HEK293 (cell line): ENCODE results near the gene SCYL1.

Source experiments
- CTCF ChIA-PET: fragments of 350-600 bp; formaldehyde crosslinking; extraction: SDS; loops from one replicate; lab custom pipeline; 2021; ENCODE audit warnings: antibody characterized with exemption; lab: Yijun Ruan, JAX
- POLR2A ChIA-PET: fragments of 300-600 bp; formaldehyde crosslinking; extraction: SDS; loops from one replicate; lab custom pipeline; 2020; ENCODE audit warnings: antibody characterized with exemption, inconsistent platforms; lab: Yijun Ruan, JAX
- H3K27ac ChIP-seq: fragments of 200-500 bp; sonication (Bioruptor generic); 2 replicates; pipeline ENCODE4 v1.5.1; 2014; ENCODE audit warnings: low read depth, low read length, control low read depth, inconsistent platforms; ENCODE audit errors: extremely low read depth
- H3K36me3 ChIP-seq, 2 experiments: fragments of 200-500 bp in 1 of 2; sonication (Bioruptor generic) in 1 of 2; 1 replicate in 1 of 2; 2 replicates in 1 of 2; pipeline ENCODE4 v1.5.1; 2014 to 2017; ENCODE audit warnings: inconsistent platforms in 2 of 2, low read length in 2 of 2; ENCODE audit not compliant: control insufficient read depth in 2 of 2, insufficient read depth in 1 of 2
- H3K4me1 ChIP-seq: fragments of 200-500 bp; sonication (Bioruptor generic); 2 replicates; pipeline ENCODE4 v1.5.1; 2014; ENCODE audit warnings: mild to moderate bottlenecking, low read length, inconsistent platforms; ENCODE audit not compliant: control insufficient read depth, insufficient read depth
- H3K4me3 ChIP-seq: 2 replicates; pipeline ENCODE4 v1.5.1; 2011; ENCODE audit warnings: low read depth, mild to moderate bottlenecking, control low read depth, low read length, moderate library complexity
- H3K9me3 ChIP-seq: fragments of 200-500 bp; sonication (Bioruptor generic); 2 replicates; pipeline ENCODE4 v1.5.1; 2014; ENCODE audit warnings: low read depth, low read length, inconsistent platforms; ENCODE audit not compliant: control insufficient read depth, insufficient read depth
- GLI4 ChIP-seq: fragments of 450-650 bp; formaldehyde crosslinking; IDR thresholded peaks from 2 replicates; pipeline ENCODE4 v1.5.1; 2016; ENCODE audit warnings: missing biosample characterization, missing genetic modification characterization
- GLIS1 ChIP-seq: fragments of 450-650 bp; formaldehyde crosslinking; IDR thresholded peaks from 2 replicates; pipeline ENCODE4 v1.5.1; 2016; ENCODE audit warnings: missing biosample characterization, missing genetic modification characterization
- GLIS2 ChIP-seq: fragments of 450-650 bp; formaldehyde crosslinking; IDR thresholded peaks from 2 replicates; pipeline ENCODE4 v1.5.1; 2016; ENCODE audit warnings: missing biosample characterization, missing genetic modification characterization
- KLF1 ChIP-seq: fragments of 450-650 bp; formaldehyde crosslinking; IDR thresholded peaks from 2 replicates; pipeline ENCODE4 v1.5.1; 2016; ENCODE audit warnings: missing biosample characterization, missing genetic modification characterization
- KLF17 ChIP-seq: fragments of 450-650 bp; formaldehyde crosslinking; IDR thresholded peaks from 2 replicates; pipeline ENCODE4 v1.5.1; 2016; ENCODE audit warnings: missing biosample characterization, missing genetic modification characterization
- OSR2 ChIP-seq: fragments of 450-650 bp; formaldehyde crosslinking; IDR thresholded peaks from 2 replicates; pipeline ENCODE4 v1.5.1; 2016; ENCODE audit warnings: missing biosample characterization, missing genetic modification characterization
- PRDM10 ChIP-seq: fragments of 450-650 bp; formaldehyde crosslinking; IDR thresholded peaks from 2 replicates; pipeline ENCODE4 v1.5.1; 2016; ENCODE audit warnings: missing biosample characterization, missing genetic modification characterization
- ZBTB8A ChIP-seq: fragments of 450-650 bp; formaldehyde crosslinking; IDR thresholded peaks from 2 replicates; pipeline ENCODE4 v1.5.1; 2016; ENCODE audit warnings: missing biosample characterization, missing genetic modification characterization
- ZFHX2 ChIP-seq: fragments of 450-650 bp; formaldehyde crosslinking; conservative IDR thresholded peaks from 2 replicates; pipeline ENCODE4 v1.5.1; 2016; ENCODE audit warnings: missing biosample characterization, missing genetic modification characterization
- ZIC2 ChIP-seq: fragments of 450-650 bp; formaldehyde crosslinking; IDR thresholded peaks from 2 replicates; pipeline ENCODE4 v1.5.1; 2016; ENCODE audit warnings: missing biosample characterization, missing genetic modification characterization
- ZNF175 ChIP-seq: fragments of 450-650 bp; formaldehyde crosslinking; IDR thresholded peaks from 2 replicates; pipeline ENCODE4 v1.5.1; 2016; ENCODE audit warnings: missing biosample characterization, missing genetic modification characterization
- ZNF19 ChIP-seq: fragments of 450-650 bp; formaldehyde crosslinking; IDR thresholded peaks from 2 replicates; pipeline ENCODE4; 2016; ENCODE audit warnings: missing biosample characterization, missing genetic modification characterization, low read depth
- ZNF223 ChIP-seq: fragments of 450-650 bp; formaldehyde crosslinking; IDR thresholded peaks from 2 replicates; pipeline ENCODE4 v1.5.1; 2016; ENCODE audit warnings: missing biosample characterization, missing genetic modification characterization
- ZNF280D ChIP-seq: fragments of 450-650 bp; formaldehyde crosslinking; IDR thresholded peaks from 2 replicates; pipeline ENCODE4 v1.5.1; 2016; ENCODE audit warnings: missing biosample characterization, missing genetic modification characterization
- ZNF335 ChIP-seq: fragments of 450-650 bp; formaldehyde crosslinking; conservative IDR thresholded peaks from 2 replicates; pipeline ENCODE4 v1.5.1; 2016; ENCODE audit warnings: missing biosample characterization, missing genetic modification characterization
- ZNF433 ChIP-seq: fragments of 450-650 bp; formaldehyde crosslinking; IDR thresholded peaks from 2 replicates; pipeline ENCODE4 v1.5.1; 2016; ENCODE audit warnings: missing biosample characterization, missing genetic modification characterization, low read depth
- ZNF600 ChIP-seq: fragments of 450-650 bp; formaldehyde crosslinking; IDR thresholded peaks from 2 replicates; pipeline ENCODE4 v1.5.1; 2016; ENCODE audit warnings: missing biosample characterization, missing genetic modification characterization
- ZNF626 ChIP-seq: fragments of 450-650 bp; sonication (Bioruptor Pico); formaldehyde crosslinking; IDR thresholded peaks from 2 replicates; pipeline ENCODE4 v1.5.1; 2018; ENCODE audit warnings: missing biosample characterization, missing genetic modification characterization, inconsistent platforms
- ZNF692 ChIP-seq: fragments of 450-650 bp; formaldehyde crosslinking; IDR thresholded peaks from 2 replicates; pipeline ENCODE4 v1.5.1; 2016; ENCODE audit warnings: missing biosample characterization, missing genetic modification characterization

The SCYL1 gene

GRCh38 chr11:65575568-65576231 lies 50.8 kb downstream of the SCYL1 start, which contains the start of gene EHBP1L1 (continued):
- no peak for TF ChIP-seq ZNF433 (tag by site-specific recombination)
- TF ChIP-seq ZFHX2 (tag by site-specific recombination), result no peak; the same call in 1 of the 2 replicates
- TF ChIP-seq ZNF223, result no peak
- TF ChIP-seq ZNF626 (tag by site-specific recombination), result no peak
- TF ChIP-seq, all 188 proteins: peak for 10

GRCh38 chr11:65576232-65576866 lies 51.5 kb downstream of the SCYL1 start:
- Histone ChIP-seq H3K36me3 (peaks cover 0 to 14% of the 10 kb centered on the region in 2 experiments; a peak in 1 of 3 replicates), H3K4me1 (peaks cover 13% of the 10 kb centered on the region; the same call in 1 of the 2 replicates)
- TF ChIP-seq GLI4 (tag by site-specific recombination) (no peak), ZFHX2 (tag by site-specific recombination) (peak; percentile 34), ZNF19 (tag by site-specific recombination) (no peak)
- TF ChIP-seq, all 188 proteins: peak for 1
- Histone ChIP-seq H3K9me3 (no peaks in the 10 kb centered on the region), H3K27ac (no peak overlapping the region; the same call in 1 of the 2 replicates), H3K4me3 (peak overlapping the region; percentile 31)
- ChIA-PET CTCF (interaction anchor here (0.5 to 3.5 kb wide), 8 partner anchors 12 to 207 kb away, joined by 3 to 28 read pairs (median 4); partner anchors contain the start of gene KCNK7), POLR2A (interaction anchor here (0.6 kb wide), 3 partner anchors 11 to 410 kb away, joined by 3 to 9 read pairs (median 4); no protein-coding TSS in a partner anchor)

- Histone ChIP-seq H3K9me3 (no peaks in the 10 kb centered on the region), H3K36me3 (peaks cover 0 to 14% of the 10 kb centered on the region in 2 experiments; a peak in 1 of 3 replicates), H3K4me1 (peaks cover 9% of the 10 kb centered on the region; the same call in 1 of the 2 replicates), H3K4me3 (no peak overlapping the region), H3K27ac (no peak overlapping the region)
- ChIA-PET POLR2A (interaction anchor here (0.6 to 1.3 kb wide), 3 partner anchors 10 to 168 kb away, joined by 3 to 4 read pairs (median 3); no protein-coding TSS in a partner anchor), CTCF (interaction anchor here (0.6 to 3.5 kb wide), 5 partner anchors 11 to 105 kb away, joined by 3 to 28 read pairs (median 4); partner anchors contain the start of gene KCNK7)
- TF ChIP-seq PRDM10 (tag by site-specific recombination), result peak; percentile 65
- peak; percentile 77 for TF ChIP-seq GLIS1 (tag by site-specific recombination)
- TF ChIP-seq ZNF335 (tag by site-specific recombination), result peak; percentile 32; the same call in 1 of the 2 replicates
- TF ChIP-seq ZIC2 (tag by site-specific recombination), result peak; percentile 92
- peak; percentile 70; the same call in 1 of the 2 replicates for TF ChIP-seq KLF17 (tag by site-specific recombination)
- TF ChIP-seq ZNF175 (tag by site-specific recombination), result no peak
- TF ChIP-seq ZNF600 (tag by site-specific recombination), result peak; percentile 48; the same call in 1 of the 2 replicates
- TF ChIP-seq ZNF692, result peak; percentile 76
- peak; percentile 52; the same call in 1 of the 2 replicates for TF ChIP-seq GLIS2 (tag by site-specific recombination)
- no peak for TF ChIP-seq OSR2 (tag by site-specific recombination)
- TF ChIP-seq KLF1 (tag by site-specific recombination), result peak; percentile 92
- no peak for TF ChIP-seq ZNF19 (tag by site-specific recombination)
- peak; percentile 41; the same call in 1 of the 2 replicates for TF ChIP-seq ZBTB8A (tag by site-specific recombination)
- TF ChIP-seq ZNF280D (tag by site-specific recombination), result no peak
These were observed 52.2 kb downstream of the SCYL1 start for GRCh38 chr11:65576867-65577755.
